Colonic mucosa (tissue), 4 donors: Measurements from ENCODE around the gene TEAD2. TPM values are rescaled to one million over a fixed set of nuclear protein-coding genes. Genes with fewer than 3 reads are reported as not detected.

ENCODE experiments used
- DNase-seq: peaks from one replicate; pipeline ENCODE4 v3.0.0-alpha.2; 2020
- H3K27ac ChIP-seq: fragments of 200-600 bp; one replicate; pipeline ENCODE4 v1.8.0; 2021
- H3K27me3 ChIP-seq: fragments of 200-600 bp; one replicate; pipeline ENCODE4 v1.8.0; 2021
- H3K36me3 ChIP-seq: fragments of 200-600 bp; one replicate; pipeline ENCODE4 v1.8.0; 2021
- H3K4me1 ChIP-seq: fragments of 200-600 bp; one replicate; pipeline ENCODE4 v1.8.0; 2021; ENCODE audit warnings: mild to moderate bottlenecking
- H3K4me3 ChIP-seq: fragments of 200-600 bp; one replicate; pipeline ENCODE4 v1.8.0; 2021
- H3K9ac ChIP-seq, 2 donors: one replicate each; pipeline ENCODE4 v1.7.0; 2013; ENCODE audit warnings: control low read depth in 2 of 2, low read depth in 2 of 2, low read length in 2 of 2
- H3K9me3 ChIP-seq: fragments of 200-600 bp; one replicate; pipeline ENCODE4 v1.8.0; 2021
- CTCF ChIP-seq: fragments of 200-600 bp; IDR thresholded peaks from one replicate; pipeline ENCODE4 v1.8.0; 2022; ENCODE audit warnings: antibody characterized with exemption, mild to moderate bottlenecking
- intact Hi-C: fragments of 100-400 bp; cut with DNase I; formaldehyde crosslinking; loops from one replicate; pipeline ENCODE4 v1.14.1; 2022
- total RNA-seq, 2 donors: library from RNA; stranded (reverse); fragmentation: NEBNext Ultra II Directional in 1 of 2; extraction: Animal tissue kit (Norgen Biotek cat#: 25700) in 1 of 2; gene quantifications; one replicate each; pipeline ENCODE4 v1.2.1, GENCODE V29; 2021
- donor health status: healthy.
- donor health status: DM: no; HTN: no; CAD: no.
- donor health status: DM: no; HTN: no; CAD: no.

The TEAD2 gene
- 10 to 100 TPM; 17.0 to 17.7 TPM for total RNA-seq

DNA sequence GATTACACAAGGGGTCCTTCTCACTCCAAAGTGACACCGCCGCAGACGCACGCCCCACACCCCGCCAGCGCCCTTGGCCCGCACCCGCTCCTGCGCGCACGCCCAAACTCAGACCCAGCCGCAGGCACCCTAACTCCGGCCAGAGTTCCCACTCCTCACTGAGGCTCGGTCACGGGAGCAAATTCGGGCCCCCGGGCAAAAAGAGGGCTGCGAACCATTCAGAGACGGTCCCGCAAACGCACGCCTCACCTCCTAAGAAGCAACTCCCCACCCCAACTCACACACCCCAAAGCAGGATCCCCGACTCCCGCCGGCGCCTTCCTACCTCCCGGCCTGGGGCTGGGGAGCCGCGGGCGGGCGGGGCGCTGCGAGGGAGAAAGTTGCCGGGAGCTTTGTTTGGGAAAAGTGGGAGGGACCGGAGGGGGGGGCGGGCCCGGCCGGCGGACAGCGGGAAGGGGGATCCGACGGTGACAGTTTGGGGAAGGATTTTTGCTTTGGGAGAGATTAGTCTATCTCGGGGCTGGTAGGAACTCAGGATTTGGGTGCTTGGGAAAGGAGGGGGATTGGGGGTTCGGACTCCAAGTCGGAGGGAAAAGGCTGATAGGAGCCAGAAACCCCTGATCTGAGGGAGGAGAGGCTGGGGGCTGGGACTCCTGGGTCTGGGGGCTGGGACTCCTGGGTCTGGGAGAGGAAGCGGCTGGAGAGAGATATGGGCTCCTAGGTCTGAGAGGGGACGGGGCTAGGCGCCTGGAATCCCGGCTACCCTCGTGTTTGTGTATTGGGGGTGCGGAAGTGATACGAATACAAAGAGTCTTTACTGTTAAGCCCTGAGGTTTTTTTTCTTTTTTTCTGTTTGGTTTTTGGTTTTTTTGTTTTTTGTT, at the start of gene TEAD2:
Gene TEAD2 (minus strand): TSS at position 369 of the 881 bp plus-strand sequence. CDS start 2,341 bp downstream, outside the sequence.
- DNase-seq: peak; percentile 86
- Histone ChIP-seq H3K36me3 (no peaks in the 10 kb centered on the region), H3K9me3 (no peaks in the 10 kb centered on the region), H3K4me3 (peak within 1 kb of the TSS; percentile 62), H3K4me1 (no peaks in the 10 kb centered on the region), H3K27ac (peak within 1 kb of the TSS; percentile 84), H3K9ac (peak within 1 kb of the TSS; percentile 84 to 89), H3K27me3 (no peaks in the 10 kb centered on the region)
- intact Hi-C loops: no loop called here
- TF ChIP-seq CTCF: no peak

- no peak overlapping the region for H3K9ac ChIP-seq
- H3K36me3 ChIP-seq: no peaks in the 10 kb centered on the region
- TF ChIP-seq CTCF: no peak
- no peaks in the 10 kb centered on the region for H3K9me3 ChIP-seq
- intact Hi-C loops: no loop called here
- no peak overlapping the region for H3K4me3 ChIP-seq
- no peaks in the 10 kb centered on the region for H3K4me1 ChIP-seq
- peaks cover under 1% of the 10 kb centered on the region for H3K27me3 ChIP-seq
- DNase-seq: no peak
- H3K27ac ChIP-seq: no peak overlapping the region
Measured at GRCh38 chr19:49411681-49412326, 49.6 kb upstream of the TEAD2 start.

DNA sequence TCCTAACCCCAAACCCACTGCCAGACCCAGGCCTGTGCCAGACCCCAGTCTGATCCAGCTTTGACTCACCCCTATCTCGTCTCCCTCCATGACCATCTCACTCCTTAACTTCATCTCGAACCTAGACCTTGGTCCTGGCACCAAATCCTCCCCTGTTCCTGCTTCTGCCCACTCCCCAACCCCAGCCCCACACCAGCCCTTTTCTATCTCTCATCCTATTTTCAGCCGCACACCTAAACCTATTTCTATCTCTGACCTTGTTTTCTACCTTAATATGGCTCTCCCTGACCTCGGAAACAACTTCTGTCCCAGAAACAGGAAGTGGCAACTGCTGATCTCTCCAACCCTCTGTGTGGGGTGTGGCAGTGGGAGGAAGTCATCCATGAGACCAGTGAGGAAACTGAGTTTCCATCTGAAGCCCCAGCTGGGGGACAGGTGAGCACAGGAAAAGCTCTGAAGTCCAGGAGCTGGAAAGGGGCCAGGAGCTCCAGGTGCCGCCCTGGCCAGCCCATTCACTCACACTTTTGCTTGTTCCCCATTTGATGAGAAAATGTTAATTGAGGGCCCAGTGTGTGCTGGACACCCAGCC, 47.3 kb upstream of the TEAD2 start:
- Histone ChIP-seq H3K4me3 (no peak overlapping the region), H3K9me3 (no peaks in the 10 kb centered on the region), H3K9ac (no peak overlapping the region), H3K27me3 (no peaks in the 10 kb centered on the region), H3K4me1 (no peaks in the 10 kb centered on the region), H3K27ac (no peak overlapping the region), H3K36me3 (no peaks in the 10 kb centered on the region)
- no peak for DNase-seq
- intact Hi-C loops: no loop called here
- TF ChIP-seq CTCF: no peak

DNA sequence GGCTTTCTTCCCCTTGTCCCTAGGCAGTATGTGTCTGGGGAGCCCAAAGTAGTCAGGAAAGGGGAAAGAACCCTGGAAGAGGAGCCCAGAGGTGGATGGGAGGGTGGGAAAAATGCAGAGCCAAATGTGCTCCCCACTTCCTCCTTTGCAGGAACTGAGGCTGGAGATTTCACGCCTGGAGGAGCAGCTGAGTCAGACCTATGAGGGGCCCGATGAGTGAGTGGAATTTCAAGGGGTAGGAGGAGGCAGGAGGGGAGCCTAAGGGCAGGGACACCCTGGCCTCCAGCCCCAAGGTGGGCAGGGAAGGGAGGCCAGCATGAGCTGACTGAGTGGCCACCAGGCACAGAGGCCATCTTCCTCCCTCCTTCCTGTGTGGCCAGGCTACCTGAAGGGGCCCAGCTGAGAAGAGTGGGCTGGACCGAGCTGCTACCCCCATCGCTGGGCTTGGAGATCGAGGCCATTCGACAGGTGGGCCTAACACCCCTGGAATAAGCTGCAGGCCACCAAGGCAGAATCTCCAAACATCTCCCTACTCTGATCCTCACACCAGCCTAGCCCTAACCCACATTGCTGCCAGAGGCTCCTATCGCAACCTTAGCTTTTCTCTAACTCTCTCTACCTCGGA, 46.7 kb upstream of the TEAD2 start:
- intact Hi-C loops: no loop called here

More for the DNA sequence above, 46.7 kb upstream of the TEAD2 start:
- no peaks in the 10 kb centered on the region for H3K4me1 ChIP-seq
- no peak for DNase-seq
- H3K36me3 ChIP-seq: no peaks in the 10 kb centered on the region
- H3K27ac ChIP-seq: no peak overlapping the region
- H3K4me3 ChIP-seq: no peak overlapping the region
- no peak overlapping the region for H3K9ac ChIP-seq
- no peaks in the 10 kb centered on the region for H3K9me3 ChIP-seq
- no peaks in the 10 kb centered on the region for H3K27me3 ChIP-seq
- no peak for TF ChIP-seq CTCF
